NCI-H2171 (cell line): ENCODE results near the gene CDH23.

Experiments
- DNase-seq: peaks from one replicate; lab custom pipeline; 2025; lab: John Stamatoyannopoulos, UW

The CDH23 gene

DNA sequence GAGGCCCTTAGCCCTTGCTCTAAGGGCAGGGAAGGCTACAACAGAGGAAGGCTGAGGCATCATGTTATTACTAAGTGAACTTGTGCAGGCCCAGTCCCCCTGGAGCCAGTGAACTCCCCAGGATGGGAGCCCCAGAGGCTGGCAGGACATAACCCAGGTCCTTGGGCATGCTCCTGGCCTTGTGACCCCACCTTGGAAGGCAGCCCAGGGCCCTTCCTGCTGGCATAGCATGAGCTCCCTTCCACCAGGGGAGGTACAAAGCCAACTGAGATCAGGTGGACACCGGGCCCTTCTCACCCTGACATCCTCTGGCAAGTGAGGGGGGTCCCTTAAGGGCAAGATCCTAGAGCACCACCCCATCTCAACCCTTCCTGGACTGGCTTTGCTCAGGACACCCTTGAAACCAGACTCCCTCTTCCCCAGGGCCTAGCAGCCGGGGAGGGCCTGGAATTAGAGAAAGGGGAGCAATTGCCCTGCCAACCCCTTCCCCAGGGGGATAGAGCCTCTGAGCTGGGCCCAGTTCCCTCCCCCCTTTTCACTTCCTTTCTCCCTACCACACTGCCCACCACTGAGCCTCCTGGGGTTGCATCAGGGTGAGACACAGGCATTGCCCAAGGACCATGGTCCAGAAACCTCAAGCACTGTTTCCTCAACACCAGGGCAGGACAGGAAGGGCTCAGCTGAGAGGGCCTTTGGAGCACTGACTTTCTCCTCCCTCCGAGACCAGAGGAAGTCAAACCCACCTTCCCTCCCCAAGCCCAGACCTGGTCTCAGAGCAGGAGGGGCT lies 378.4 kb downstream of the CDH23 start:
- no peak for DNase-seq

DNA sequence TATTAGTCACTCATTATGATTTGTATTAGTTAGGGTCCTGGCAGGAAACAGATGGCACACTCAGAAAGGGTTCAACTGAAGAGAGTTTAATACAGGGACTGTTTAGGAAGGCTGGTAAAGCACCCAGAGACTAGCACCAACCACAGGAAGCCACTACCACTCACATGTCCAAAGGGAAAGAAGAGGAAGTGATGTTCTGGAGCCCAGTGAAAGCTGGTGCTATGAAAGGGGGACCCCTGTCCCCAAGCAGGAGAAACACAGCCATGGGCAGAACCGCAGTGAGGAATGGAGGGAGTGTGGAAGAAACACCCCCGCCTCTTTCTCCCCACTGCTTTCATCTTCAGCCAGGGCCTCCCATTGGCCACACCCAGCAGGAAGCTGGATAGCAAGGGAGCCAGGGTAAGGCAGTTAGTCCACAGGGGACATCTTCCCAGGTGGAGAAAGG lies 379.8 kb downstream of the CDH23 start:
- DNase-seq, result no peak

DNA sequence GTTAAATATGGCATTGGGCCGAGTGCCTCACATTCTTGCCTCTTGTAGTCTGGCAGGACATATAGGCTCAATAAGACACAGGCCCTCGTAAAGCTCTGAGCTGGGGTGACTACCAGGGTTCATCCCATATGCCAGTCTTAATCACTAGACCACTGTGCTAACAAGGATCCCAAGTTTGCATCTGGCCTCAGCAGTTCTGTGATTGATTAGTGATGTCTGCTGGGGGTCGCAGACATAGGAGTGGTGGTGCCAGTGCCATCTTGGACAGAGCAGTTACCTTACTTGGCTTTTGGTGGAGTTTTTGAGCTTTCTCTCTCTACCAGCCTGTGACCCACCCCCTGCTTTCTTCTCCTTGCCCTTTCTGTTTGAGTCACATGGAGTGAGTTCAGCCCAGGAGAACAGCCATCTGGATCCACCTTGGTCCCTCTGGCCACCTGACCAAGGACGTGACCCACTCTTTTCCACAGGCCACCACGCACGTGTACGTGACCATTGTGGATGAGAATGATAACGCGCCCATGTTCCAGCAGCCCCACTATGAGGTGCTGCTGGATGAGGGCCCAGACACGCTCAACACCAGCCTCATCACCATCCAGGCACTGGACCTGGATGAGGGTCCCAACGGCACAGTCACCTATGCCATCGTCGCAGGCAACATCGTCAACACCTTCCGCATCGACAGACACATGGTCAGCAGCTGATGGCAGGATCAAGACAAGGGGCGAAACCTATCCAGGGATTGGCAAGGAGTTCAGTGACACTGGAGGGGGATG lies 380.7 kb downstream of the CDH23 start:
- DNase-seq, result no peak

DNA sequence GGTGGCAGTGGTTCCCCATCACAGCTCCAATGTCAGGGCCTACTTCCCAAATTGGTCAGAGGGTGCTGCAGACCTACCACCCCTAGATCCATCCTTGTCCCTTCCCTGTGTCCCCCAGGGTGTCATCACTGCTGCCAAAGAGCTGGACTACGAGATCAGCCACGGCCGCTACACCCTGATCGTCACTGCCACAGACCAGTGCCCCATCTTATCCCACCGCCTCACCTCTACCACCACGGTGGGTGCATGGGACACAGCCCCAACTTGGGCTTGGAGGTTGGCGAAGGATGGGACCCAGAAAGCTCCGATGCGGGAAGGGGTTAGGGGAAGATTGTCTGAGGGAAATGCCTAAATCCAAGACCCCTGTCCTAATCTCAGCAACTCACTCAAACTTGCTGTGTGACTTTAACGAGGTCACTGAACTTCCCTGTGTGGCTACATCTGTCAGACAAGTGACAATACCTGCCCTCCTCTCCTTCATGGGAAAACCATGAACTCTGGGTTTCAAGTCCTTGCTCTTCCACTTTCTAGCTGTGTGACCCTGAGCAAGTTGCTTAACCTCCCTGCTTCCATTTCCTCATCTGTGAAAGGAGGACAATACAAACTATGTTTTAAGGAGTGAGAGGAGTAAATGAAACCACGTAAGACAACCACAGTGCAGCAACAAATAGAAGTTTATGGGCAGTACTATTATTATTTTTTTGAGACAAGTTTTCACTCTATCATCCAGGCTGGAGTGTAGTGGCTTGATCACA lies 381.5 kb downstream of the CDH23 start:
- no peak for DNase-seq

DNA sequence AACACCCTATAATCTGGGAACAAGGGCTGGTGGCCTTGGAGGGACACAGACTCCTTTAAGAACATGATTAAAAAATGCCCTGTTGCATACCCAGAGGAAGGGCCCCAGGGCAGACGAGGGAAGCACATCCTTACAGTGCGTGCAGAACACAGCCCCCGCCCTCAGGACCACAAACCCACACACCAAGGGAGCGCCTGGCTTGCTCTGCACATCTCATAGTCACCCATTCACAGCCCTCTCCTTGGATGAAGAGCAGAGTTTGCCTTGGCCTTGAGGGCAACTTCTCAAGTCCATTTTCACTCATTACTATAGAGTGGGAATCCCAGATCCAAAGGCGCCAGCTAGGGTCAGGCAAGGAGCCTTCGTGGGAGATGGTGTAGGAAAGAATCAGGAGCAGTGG lies 382.9 kb downstream of the CDH23 start:
- DNase-seq, result no peak

DNA sequence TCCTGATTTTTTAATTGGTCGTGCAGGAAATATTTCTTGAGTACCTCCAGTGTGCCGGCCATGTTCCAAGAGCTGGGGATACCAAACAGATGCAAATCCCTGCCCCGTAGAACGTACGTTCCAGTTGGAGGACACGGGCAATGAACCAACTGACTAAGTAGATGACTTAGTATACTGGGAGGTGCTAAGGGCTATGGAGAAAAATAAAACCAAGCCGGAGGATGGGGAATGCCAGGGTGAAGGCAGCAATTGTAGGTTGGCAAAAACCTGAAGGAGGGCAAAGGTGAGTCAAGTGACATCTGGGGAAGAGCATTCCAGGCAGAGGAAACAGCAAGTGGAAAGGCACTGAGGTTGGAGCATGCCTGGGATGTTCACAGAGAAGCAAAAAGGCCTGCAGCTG lies 383.4 kb downstream of the CDH23 start:
- DNase-seq, result no peak

DNA sequence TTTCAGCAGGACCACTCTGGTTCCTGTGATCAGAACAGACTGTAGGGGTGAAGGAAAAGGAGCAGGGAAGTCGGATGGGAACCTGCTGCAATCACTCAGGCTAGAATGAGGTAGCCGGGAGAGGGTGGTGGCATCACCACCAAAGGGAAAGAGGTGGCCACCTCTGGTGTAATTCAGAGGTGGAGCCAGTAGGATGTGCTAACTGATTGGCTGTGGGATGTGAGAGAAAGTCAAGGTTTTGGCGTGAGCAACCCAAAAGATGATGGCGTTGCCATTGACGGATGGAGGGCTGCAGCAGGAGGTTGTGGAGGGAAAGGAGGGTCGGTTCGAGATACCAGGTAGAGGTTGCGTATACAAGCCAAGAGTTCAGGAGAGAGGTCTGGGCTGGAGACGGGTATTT lies 384.0 kb downstream of the CDH23 start:
- no peak for DNase-seq

DNA sequence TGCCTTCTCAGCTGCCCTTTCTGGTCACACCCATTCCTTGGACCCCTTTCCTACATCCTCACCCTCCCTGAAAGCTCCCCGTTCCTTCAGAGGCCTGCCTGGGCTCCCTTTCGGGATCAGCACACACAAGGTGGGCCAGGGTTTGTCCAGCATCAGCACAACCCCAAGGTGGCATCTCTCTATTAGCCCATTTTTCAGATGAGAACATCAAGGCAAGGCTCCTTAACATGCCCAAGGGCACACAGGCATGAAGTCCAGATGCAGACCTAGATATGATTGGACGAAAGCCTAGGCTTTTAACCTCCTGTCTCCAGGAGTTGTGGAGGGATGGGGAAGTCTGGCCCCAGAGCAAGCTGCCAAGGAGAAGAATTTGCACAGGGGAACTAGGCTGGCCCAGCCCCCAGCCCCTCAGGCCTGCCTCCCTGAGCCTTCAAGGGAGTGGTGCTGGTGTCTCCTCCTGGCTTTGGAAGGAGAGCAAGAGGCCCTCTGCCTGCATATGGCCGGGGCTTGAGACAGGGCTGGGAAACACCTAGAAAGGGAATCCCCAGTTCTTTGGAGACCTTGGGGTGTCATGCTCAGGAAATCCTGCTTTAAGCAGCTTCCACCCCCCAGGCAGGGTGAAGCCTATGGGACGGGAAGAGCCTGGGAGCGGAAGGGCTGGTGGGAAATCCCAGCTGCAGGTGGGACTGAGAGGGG lies 385.6 kb downstream of the CDH23 start:
- no peak for DNase-seq

DNA sequence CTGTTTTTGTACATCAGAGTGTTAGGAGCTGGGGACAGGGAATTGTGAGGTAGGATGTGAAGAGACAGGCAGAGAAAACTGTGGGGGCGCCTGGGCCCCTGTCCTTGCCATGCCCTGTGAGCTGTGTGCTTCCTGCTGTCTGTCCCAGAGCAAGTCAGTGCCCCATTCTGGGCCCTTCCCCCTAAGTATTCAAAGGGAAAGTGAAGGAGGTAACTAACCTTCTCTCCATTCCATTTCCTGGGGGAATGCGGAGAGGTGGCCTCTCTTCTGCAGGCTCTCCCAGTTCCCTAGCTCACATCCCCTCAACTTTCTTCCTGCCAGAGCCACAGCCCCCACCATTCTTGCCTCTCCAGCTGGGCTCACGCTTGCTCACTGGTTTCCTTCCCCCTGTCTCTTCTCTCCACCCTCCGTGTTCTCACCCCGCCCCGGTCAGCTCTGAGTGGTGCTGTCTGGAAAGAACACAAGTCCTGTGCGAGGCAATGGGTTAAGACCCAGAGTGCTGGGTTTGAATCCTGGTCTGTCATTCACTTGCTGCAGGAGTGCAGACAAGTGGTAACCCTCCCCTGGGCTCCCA lies 386.3 kb downstream of the CDH23 start:
- no peak for DNase-seq

DNA sequence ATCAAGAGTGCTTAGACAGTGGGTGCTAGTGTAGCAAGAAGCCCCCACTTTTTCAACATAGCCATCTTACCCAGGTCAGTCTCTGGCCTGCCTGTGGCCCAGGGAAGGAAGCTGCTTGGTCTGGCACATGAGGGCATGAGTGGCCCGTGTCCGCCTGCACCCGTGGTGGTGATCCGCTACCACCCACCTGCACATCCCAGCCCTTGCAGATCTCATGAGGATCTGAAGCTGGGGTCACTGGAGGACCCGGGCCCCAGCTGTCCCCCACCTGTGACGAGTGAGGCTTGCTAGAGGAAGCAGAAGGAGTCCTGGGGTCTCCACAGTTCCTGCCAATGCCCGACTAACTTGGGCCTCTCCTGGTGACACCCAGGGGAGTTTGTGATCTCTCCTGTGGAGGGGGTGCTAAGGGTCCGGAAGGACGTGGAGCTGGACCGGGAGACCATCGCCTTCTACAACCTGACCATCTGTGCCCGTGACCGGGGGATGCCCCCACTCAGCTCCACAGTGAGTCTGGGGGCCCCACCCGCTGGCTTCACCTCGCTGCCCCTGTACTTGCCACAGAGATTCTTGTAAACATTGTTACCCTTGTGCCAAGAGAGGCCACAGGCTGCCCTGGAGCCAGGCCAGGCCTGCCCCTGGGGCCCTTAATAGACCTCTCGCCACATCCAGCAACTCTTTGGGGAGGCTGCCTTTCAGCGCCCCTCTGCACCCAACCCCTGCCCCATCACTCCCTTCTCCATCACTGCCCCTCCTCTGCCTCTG lies 387.4 kb downstream of the CDH23 start:
- DNase-seq, result no peak

DNA sequence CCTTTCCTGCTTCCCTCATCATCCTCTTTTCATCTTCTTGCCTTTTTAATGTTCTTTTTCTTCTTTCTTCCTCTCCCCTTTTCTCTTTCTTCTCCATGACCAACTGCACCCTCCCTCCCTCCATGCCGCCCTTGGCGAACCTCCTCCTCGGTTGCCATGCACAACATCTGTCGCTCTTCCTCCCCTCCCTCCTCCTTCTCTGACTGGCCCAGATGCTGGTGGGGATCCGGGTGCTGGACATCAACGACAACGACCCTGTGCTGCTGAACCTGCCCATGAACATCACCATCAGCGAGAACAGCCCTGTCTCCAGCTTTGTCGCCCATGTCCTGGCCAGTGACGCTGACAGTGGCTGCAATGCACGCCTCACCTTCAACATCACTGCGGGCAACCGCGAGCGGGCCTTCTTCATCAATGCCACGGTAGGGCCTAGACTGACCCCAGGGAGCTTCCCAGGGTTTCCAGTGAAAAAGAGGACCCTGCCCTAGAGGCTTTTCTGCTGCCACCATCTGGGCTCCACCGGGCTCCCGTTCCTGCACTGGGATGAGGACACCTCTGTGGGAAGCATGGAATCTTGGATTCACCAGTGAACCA lies 388.1 kb downstream of the CDH23 start:
- DNase-seq, result no peak

DNA sequence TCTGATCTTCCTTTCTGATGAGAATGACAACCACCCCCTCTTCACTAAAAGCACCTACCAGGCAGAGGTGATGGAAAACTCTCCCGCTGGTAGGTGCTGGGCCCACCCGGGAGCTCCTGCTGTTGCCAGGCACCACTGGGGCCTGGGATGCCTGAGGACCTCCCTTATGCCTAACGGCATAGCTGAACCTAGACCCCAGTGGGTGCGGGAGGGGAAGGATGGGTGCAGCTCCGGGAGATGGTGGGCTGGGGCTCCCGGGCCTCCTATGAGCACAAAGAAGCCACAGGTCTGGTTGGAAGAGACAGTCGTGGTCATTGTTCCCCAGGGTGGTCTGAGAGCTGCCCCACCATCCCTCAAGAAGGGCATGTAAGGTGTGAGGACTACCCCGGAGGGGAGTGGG lies 392.2 kb downstream of the CDH23 start:
- no peak for DNase-seq

DNA sequence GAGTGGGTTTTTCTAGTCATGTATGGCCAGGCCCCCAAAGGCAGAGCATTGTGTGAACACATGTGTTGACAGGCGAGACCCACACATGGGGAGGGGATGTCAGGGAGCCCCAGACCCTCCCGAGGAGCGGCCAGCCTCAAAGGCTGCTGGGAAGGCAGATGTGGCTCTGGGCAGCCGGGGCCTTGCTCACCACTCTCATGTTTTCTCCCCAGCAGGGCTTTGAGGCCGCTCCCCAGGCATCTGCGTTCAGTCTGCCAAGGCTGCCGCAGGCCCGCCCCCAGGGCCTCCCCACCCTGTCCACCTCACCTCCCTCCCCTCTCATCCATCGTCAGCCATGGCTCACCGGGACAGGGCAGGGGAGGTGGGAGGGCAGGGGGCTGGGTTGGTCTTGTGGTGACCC lies 393.2 kb downstream of the CDH23 start:
- no peak for DNase-seq

DNA sequence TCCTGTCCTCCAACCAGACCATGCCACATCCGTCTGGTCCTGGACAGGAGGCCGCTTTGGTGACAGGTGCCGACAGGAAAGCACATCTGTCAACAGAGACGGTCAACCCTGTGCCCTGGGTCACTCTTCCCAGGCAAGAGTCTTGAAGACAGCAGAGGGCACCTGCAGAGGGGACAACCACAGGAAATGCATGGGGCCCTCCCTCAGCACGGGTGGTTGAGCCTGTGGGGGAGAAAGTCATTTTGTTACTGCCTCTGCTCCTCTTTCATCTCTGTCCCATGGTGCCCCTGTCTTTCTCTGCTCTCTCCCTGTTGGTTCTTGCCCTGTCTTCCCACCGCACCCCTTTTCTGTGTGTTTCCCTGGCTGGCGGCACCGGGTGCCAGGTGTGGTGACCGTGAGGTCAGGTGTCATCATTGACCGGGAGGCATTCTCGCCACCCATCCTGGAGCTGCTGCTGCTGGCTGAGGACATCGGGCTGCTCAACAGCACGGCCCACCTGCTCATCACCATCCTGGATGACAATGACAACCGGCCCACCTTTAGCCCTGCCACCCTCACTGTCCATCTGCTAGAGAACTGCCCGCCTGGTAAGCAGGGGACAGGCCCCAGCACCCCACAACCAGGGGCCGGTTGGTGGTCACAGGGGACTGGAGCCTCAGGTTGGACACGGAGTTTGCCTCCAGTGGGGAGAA lies 394.2 kb downstream of the CDH23 start:
- no peak for DNase-seq

DNA sequence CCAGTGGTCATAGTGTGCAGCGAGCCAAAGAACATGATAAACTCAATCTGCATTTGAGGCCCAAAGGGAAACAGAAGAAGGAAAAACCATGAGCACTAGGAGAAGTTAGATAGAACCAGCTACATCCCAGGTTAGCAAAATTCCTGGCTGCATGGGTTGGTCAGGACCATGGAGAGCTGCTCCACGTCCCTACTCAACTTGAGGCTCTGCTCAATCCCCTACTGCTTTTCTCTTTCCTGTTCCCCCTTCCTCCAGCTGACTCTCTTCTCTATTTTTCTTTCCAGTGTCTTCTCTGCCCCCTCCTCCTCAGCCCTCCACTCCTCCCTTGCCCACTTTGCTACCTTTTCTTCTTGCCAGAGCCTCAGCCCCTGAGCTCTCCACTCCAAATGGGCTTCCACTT lies 398.5 kb downstream of the CDH23 start:
- no peak for DNase-seq

DNA sequence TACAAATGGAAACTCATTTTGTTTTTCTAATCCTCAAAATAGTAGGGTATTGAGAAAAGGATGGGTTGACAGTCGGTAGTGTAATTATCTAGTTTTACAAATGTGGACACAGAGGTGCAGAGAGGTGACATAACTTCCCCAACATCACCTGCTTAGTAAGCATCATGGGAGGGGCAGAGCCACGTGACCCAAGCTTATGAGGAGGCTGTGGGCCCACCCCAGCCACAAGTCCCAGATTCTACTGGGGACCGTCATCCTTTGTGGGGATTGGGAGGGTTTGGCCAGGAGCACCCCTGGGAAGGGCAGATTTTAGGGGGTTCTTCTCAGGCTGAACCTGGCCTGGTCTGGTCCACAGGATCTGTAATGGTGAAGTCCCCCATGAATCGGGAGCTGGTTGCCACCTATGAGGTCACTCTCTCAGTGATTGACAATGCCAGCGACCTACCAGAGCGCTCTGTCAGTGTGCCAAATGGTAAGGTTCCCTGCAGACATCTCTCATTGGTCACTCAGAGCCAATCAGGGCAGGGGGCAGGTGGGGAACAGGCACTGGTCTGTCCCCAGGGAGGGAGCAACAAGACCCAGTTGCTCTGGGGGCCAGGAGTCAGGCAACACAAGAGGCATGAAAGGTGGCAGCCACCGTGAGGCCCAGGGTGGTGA lies 400.2 kb downstream of the CDH23 start:
- no peak for DNase-seq

DNA sequence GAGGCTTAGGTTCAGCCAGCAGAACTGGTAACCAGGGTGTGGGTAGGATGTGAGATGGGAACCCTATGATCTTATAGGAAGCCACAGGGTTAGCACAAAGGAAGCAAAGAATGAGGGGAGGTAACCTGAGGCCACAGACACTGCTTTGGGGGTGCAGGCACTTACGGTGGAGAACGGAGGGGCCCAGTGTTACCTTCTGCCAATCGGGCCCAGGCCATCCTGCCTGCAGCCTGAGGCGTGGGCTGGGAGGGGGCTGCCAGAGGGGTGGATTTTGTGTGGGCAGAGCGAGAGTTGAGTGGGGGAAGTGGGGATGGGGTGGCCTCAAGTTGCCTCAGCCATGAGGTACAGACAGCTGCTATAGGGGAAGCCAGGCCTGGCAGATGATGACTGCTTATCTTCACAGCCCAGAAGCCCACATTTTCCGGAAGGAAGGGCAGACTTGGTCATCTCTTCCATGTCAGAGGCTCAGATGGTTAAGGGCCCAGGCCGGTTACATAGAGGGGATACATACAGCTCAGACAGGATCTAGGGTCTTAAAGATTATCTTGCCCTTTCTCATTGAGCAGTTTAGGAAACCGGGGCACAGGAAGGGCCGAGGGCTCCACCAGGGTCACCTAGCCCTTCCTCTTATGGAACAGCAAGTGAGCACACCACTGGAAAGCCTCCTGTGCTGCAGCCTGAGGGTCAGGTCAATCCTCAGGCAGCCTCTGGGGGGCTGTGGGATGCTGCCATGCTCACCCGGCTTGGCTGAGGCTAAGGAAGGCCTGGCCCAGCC lies 401.0 kb downstream of the CDH23 start:
- no peak for DNase-seq

DNA sequence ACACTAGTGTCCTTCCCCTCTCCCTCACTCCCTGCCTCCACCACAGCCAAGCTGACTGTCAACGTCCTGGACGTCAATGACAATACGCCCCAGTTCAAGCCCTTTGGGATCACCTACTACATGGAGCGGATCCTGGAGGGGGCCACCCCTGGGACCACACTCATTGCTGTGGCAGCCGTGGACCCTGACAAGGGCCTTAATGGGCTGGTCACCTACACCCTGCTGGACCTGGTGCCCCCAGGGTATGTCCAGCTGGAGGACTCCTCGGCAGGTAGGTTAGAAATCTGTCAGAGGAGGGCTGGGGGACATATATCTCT lies 401.5 kb downstream of the CDH23 start:
- DNase-seq, result no peak

DNA sequence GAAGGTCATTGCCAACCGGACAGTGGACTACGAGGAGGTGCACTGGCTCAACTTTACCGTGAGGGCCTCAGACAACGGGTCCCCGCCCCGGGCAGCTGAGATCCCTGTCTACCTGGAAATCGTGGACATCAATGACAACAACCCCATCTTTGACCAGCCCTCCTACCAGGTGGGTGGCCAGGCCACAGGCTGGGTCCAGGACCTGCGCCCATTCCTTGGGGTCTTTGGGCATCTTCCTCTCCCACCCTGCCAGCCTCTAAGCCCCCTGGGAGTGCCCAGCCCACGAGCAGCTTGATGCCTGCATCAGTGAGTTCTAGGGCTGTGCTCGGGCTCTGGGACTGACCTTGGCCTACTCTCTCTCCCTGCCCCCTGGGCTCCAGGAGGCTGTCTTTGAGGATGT lies 402.4 kb downstream of the CDH23 start:
- no peak for DNase-seq
